ENCODE data around the gene CAMK1D.
"Not testable (repeated sequence)": the region's sequence is repeated elsewhere in the genome, so short reads cannot be mapped to it uniquely, and the experiment has no call there.

The CAMK1D gene

DNA sequence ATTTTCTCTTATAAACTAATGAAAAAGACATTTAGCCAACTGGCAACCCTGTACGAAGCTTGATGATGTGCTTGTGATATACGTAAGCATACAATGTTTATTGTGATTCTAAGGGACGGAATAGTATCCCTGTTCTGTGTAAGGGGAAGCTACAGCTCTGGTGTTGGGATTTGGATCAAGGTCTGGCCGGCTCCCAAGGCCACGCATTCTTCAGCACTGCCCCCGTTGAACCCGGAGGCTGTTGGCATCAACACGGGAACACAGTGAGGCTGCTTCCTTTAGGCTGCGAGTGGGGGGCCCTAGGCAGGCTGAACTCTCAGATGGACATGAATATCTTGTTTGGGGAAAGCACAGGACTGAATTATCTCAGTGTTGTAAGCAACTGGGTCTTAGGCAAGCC lies 180.6 kb downstream of the CAMK1D start:
- no peak for DNase-seq

- no peak for DNase-seq
Observed at GRCh38 chr10:12531305-12532220, 182.2 kb downstream of the CAMK1D start.

- no peak for DNase-seq
Observed at GRCh38 chr10:12533151-12533550, 183.8 kb downstream of the CAMK1D start.

- DNase-seq: no peak
Observed at GRCh38 chr10:12533723-12534122, 184.4 kb downstream of the CAMK1D start.

DNA sequence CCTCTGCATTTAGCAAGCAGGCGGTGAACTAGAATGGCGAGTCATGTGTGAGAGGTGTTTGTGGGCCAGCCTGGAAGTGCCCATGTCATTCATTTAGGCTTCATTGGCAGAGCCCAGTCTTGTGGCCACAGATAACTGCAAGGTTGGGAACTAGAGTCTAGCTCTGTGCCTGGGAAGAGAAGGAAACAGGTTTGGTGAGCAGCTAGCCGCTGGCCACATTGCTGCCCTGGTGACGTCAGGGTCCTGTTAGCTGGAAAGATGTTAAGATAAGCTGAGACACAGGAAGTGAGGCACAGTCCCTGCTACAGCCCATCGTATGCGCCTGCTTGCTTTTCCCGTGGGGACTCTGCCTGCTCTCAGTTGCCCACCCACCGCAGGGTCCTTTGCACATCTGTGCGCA lies 185.5 kb downstream of the CAMK1D start:
- no peak for DNase-seq

DNA sequence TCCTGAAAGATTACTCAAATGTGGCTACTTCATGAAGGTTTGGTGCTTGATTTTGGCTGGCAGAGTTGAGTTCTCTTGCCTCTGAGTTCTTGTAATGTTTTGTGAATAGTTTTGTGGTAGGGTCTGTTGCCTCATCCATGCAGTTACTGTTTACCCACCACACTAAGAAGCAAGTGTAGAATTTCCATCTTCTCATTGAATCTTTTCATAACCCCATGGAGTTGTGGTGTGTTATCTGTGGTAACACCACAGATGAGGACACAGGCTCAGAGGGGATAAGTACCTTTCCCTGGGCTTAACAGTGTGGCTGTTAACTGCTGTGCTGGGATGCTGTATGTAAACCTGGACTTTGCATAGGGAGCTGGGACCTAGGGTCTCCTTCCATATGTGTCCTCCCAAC lies 186.3 kb downstream of the CAMK1D start:
- no peak for DNase-seq

DNA sequence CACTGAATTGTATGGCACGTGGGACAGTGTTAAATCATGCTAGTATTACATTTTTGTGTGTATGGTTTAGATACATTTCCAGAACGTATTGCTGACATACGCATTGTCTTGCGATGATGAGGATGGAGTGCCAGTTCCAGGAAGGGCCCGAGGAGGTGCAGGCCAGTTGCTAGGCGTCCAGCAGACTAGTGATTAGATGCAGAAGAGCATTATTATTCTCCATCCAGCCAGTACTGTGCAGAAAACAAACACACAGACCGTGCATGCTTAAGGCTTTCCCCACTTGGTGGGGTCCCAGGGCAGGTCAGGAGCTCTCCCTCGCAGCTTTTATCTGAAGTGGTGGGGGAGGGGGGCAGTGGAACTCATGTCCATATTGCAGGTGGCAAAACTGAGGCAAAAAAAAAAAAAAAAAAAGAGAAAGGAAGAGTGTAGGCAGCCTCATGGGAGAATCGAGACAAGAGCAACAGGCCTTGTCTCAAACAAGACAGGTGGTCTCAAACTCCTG lies 189.2 kb downstream of the CAMK1D start:
- DNase-seq: no peak

DNA sequence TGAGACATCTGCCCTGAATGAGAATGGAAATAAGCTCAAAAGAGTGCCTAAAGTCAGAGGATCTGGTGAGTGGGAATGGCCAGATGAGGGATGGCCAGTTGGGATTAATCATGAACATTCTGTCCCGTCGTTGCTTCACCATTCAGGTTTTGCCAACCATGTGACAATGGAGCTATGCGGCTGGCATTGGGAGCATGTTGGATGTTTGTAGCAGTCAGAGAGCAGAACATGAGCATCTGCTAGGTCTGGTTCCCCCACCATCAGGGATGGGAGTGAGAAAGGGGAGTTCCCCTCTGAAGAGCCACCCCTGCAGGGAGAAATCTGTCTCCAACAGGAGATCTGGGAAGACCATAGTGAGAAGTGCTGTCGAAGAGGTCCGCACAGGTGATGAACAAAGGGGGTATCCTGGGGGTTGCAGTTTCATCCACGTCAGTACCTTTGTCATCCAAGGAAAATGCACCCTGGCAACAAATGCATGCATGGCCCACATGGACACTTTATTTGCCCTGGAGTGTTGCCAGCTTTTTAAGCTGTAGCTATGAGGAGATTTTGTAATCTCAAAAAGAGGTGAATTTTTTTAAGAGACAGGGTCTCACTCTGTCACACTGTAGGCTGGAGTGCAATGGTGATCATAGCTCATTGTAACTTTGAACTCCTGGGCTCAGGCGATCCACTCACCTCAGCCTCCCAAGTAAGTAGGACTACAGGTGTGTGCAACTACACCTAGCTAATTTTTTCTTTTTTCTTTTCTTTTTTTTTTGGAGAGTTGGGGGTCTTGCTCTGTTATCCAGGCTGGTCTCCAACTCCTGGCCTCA lies 190.2 kb downstream of the CAMK1D start:
- no peak for DNase-seq

DNA sequence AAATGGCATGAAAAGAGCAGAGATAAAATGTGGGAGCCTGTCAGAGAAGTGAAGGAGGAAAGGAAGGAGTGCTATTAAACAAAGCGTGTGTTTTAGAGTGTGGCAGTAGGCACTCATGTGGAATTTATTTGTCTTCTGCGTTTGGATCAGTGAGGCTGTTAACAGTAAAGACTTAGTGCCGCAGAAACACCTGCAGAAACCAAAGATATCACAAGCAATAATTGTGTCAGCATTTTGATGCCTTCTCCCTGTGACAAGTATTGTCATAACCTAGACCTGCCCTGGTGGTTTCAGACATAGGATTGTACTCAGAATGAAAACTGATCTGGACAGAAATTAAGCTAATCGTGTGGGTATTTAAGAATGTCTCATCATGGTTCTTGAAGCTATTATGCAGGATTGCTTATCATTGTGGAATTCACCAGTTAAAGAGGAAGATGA lies 191.0 kb downstream of the CAMK1D start:
- no peak for DNase-seq

- DNase-seq: no peak
Observed at GRCh38 chr10:12541446-12542067, 192.2 kb downstream of the CAMK1D start.

DNA sequence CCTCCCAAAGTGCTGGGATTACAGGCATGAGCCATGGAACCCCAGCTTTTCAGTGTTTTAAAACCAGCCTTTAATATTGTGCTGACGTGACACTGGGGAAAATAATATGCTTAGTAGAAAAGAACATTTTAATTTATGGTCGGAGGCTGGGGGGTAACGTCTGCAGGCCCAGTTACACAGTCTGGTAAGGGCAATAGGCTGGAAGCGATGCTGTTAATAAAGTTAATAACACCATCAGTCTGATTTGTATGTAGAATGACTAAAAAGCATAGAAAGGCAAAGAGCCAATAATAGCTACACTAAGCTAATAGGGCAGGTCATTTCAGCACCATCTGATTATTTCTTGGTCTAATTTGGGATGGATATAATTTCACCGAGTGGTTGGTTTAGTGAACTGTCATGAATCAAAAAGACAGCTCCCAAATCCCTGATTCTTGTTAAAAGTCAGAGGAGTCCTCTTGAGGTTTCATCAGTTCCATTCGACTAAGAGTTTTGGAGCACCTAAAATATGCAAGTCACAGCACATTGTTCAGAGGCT lies 192.9 kb downstream of the CAMK1D start:
- DNase-seq: no peak

DNA sequence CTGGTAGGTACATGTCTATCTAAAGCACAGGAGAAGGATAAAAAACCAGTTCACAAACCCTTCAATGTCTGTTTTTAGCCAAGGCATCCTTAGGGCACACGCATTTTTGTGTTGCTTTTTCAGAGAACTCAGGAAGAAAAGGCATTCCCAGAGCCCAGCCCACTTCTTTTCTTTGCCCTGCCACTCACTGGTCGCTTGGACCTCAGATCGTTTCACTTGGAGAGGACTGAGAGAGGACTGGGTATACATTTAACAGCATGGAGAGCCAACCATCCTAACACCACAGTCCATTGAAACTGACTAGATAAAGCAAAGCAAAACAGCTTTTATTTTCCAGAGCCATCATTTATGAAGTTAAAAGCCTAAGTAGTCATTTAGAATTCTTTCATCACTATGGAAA lies 194.2 kb downstream of the CAMK1D start:
- DNase-seq: no peak

DNA sequence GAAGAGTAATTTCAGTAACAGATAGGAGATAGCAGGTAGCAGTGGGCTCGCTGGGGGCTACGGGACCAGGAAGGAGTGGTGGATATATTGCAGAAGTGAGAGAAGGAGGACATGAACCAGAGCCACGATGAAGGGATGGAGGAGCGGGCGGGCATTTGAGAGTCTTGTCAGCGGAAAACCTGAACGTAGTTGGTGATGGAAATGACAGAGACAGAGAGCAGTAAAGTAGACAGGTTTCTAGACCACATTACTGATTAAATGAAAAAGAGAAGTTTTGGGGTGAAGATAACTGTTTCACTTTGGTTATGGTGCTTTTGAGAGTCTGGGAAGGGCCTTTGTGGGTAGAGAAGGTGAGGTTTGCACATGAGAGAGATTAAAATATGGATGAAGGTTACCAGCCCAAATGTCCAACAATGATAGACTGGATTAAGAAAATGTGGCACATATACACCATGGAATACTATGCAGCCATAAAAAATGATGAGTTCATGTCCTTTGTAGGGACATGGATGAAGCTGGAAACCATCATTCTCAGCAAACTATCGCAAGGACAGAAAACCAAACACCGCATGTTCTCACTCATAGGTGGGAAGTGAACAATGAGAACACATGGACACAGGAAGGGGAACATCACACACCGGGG lies 196.9 kb downstream of the CAMK1D start:
- DNase-seq: not testable (repeated sequence)

- no peak for DNase-seq
Observed at GRCh38 chr10:12547301-12547771, 198.0 kb downstream of the CAMK1D start.

- no peak for DNase-seq
Observed at GRCh38 chr10:12549297-12549696, 199.9 kb downstream of the CAMK1D start.

- DNase-seq: no peak
Observed at GRCh38 chr10:12550994-12551393, 201.6 kb downstream of the CAMK1D start.

- DNase-seq: no peak
Observed at GRCh38 chr10:12556039-12556438, 206.7 kb downstream of the CAMK1D start.

DNA sequence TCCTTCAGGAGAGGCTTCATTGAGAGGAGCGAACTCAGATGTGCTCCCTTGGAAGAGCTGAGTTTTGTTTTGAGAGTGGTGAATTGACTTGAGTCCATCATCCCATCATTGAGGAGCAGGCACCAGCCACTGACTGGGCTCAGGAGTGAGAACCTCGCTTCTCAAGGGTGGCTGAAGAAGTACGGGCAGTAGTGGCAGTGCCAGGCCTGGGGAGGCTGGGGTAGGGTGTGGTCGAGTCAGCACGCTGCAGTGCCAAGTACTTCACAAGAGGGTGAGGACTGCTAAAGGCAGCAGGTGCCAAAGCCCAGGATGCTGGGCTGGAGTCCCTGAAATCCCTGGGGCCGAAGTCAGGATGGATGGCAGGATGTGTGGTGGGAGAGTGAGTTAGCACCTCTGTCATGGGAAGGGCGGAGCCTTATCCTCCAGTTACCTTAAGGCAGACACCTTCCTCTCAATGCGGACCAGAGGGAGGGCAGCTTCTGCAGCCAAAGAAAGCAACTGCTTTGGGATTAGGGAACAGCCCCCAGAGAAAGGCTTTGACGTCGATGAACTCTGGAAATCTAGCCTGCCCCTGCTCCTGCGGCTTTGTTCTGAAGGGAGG lies 210.3 kb downstream of the CAMK1D start:
- no peak for DNase-seq

- no peak for DNase-seq
Observed at GRCh38 chr10:12561307-12561706, 212.0 kb downstream of the CAMK1D start.

- DNase-seq: no peak
Observed at GRCh38 chr10:12561720-12562119, 212.4 kb downstream of the CAMK1D start.

DNA sequence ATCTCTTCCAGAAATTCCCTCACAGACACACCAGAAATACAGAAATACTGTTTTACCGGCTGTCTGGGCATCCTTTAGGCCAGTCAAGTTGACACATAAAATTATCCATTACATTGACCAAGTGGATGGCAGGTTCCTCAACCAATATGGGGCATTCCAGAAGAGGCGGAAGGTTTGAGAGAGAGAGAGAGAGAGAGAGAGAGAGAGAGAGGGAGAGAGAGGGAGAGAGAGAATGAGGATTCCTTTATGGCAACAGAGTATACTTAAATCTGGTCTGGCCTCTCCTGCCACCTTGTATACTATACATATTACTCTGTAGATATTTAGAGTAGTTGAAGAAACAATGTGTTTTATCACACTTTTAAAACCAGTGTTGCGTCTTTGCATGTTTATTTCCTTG lies 214.1 kb downstream of the CAMK1D start:
- no peak for DNase-seq

DNA sequence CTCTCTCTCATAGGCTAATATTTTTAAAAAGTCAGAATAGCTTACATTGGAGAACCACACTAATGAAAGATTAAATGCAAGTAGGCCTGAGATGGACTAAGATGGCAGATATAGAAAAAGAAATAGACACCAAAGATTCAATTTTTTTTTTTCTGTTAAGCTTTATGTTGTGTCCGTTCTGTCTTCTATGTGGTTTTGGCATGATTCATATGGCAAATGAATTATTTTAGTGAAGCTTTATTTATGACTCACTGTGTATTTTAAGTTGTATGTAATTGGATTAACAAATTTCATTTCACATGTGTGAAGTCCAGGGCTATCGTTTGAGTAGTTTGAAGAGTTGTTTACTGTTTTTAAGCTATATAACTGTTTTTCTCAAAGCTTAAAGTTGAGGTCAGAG lies 214.8 kb downstream of the CAMK1D start:
- no peak for DNase-seq

Measured in T-helper 9 cell (primary cell).